ENCODE data around the gene CFAP221. TPM values are rescaled to one million over a fixed set of nuclear protein-coding genes. Genes with fewer than 3 reads are reported as not detected.

CFAP221 gene
- total and polyA plus RNA-seq, 2 experiments from 2014 or later = 0.42 to 0.65 TPM

GRCh38 chr2:119549241-119549640 lies 5.0 kb downstream of the CFAP221 start (continued):
- TF ChIP-seq CTCF (conservative IDR thresholded peaks at IDR 0.05; ENCODE audit: low read depth in 2 of 2) (no peak), EZH2 (IDR thresholded peaks at IDR 0.05; ENCODE audit: low read depth, unreplicated experiment) (no peak), POLR2AphosphoS5 (IDR thresholded peaks at IDR 0.05; ENCODE audit: low read depth) (no peak), REST (IDR thresholded peaks at IDR 0.05; ENCODE audit: unreplicated experiment) (no peak), JUNB (IDR thresholded peaks at IDR 0.05; ENCODE audit: unreplicated experiment) (no peak)

GRCh38 chr2:119550346-119550745 lies 6.1 kb downstream of the CFAP221 start:
- H3K36me3 Mint-ChIP-seq (ENCODE audit: low read depth) = no peaks in the 10 kb centered on the region
- Histone ChIP-seq H2AFZ (no peak overlapping the region), H4K20me1 (replicated peaks; ENCODE audit: insufficient read depth) (no peaks in the 10 kb centered on the region), H3K36me3 (ENCODE audit: insufficient read depth) (no peaks in the 10 kb centered on the region), H3K27me3 (ENCODE audit: insufficient read depth) (peaks cover 8% of the 10 kb centered on the region), H3K4me2 (no peak overlapping the region), H3K27ac (ENCODE audit: low read depth) (no peak overlapping the region), H3K4me1 (ENCODE audit: insufficient read depth) (peaks cover 7% of the 10 kb centered on the region), H3K79me2 (replicated peaks; ENCODE audit: insufficient read depth) (no peaks in the 10 kb centered on the region), H3K4me3 (no peak overlapping the region), H3K9me2 (ENCODE audit: insufficient read depth) (peaks cover 5% of the 10 kb centered on the region), H3F3A (replicated peaks; ENCODE audit: low read depth) (no peaks in the 10 kb centered on the region)
- H3K4me3 Mint-ChIP-seq = no peak overlapping the region
- H3K27ac Mint-ChIP-seq = no peak overlapping the region
- ATAC-seq (no peak), DNase-seq (ENCODE audit: low spot score) (no peak)
- H3K27me3 Mint-ChIP-seq (ENCODE audit: insufficient read depth, low read depth, poor library complexity) = peaks cover 4% of the 10 kb centered on the region
- no peaks in the 10 kb centered on the region for H3K9me3 Mint-ChIP-seq
- peaks cover 4% of the 10 kb centered on the region; the same call in 2 of the 3 replicates for H3K4me1 Mint-ChIP-seq
- TF ChIP-seq EZH2 (IDR thresholded peaks at IDR 0.05; ENCODE audit: low read depth, unreplicated experiment) (no peak), ETS1 (IDR thresholded peaks at IDR 0.05) (no peak), ZNF331 (CRISPR knock-in tag; IDR thresholded peaks at IDR 0.05; ENCODE audit: low read depth) (no peak), ZNF462 (CRISPR knock-in tag; IDR thresholded peaks at IDR 0.05) (no peak), REST (IDR thresholded peaks at IDR 0.05; ENCODE audit: unreplicated experiment) (no peak)

Measured in GM23338 (cell line).